SIG-M5 treated with dmso at 0.1 percent for 504 hours (cell line): Measurements from ENCODE around the gene HBA1.
"Not testable (repeated sequence)": the region's sequence is repeated elsewhere in the genome, so short reads cannot be mapped to it uniquely, and the experiment has no call there.

Experiments used
- DNase-seq: peaks from one replicate; lab custom pipeline; 2025; ENCODE audit not compliant: unreplicated experiment; lab: John Stamatoyannopoulos, UW

HBA1 gene

DNA sequence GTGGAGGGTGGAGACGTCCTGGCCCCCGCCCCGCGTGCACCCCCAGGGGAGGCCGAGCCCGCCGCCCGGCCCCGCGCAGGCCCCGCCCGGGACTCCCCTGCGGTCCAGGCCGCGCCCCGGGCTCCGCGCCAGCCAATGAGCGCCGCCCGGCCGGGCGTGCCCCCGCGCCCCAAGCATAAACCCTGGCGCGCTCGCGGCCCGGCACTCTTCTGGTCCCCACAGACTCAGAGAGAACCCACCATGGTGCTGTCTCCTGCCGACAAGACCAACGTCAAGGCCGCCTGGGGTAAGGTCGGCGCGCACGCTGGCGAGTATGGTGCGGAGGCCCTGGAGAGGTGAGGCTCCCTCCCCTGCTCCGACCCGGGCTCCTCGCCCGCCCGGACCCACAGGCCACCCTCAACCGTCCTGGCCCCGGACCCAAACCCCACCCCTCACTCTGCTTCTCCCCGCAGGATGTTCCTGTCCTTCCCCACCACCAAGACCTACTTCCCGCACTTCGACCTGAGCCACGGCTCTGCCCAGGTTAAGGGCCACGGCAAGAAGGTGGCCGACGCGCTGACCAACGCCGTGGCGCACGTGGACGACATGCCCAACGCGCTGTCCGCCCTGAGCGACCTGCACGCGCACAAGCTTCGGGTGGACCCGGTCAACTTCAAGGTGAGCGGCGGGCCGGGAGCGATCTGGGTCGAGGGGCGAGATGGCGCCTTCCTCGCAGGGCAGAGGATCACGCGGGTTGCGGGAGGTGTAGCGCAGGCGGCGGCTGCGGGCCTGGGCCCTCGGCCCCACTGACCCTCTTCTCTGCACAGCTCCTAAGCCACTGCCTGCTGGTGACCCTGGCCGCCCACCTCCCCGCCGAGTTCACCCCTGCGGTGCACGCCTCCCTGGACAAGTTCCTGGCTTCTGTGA, at the start of gene HBA1:
Gene HBA1 (plus strand): TSS at position 204 of the 906 bp plus-strand sequence. CDS start 37 bp downstream, at position 241.
- DNase-seq, result not testable (repeated sequence)

- no peak for DNase-seq
These were observed 47.4 kb upstream of the HBA1 start for GRCh38 chr16:129075-129474.

DNA sequence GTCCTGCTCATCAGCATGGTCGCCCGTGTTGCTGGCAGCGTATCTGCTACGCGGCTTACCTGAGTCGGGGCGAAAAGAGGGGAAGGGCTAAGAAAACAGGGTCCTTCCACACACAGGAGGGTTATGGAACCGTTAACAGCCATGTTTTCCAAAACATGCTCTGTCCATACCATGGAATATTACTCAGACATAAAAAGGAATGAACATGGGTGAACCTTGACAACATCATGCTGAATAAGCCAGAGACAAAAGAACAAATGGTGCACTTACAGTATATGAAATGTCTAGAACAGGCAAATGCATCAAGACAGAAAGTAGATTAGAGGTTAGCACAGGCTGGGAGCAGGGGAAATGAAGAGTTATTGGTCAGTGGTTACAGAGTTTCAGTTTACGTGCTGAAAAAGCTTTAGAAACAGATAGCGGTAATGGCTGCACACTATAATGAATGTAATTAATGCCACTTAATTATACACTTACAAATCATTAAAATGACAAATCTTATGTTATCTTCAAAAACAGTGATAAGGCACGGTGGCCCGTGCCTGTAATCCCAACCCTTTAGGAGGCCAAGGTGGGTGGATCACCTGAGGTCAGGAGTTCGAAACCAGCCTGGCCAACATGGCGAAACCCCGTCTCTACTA, 45.8 kb upstream of the HBA1 start:
- no peak for DNase-seq

GRCh38 chr16:132120-132519, 44.4 kb upstream of the HBA1 start:
- DNase-seq, result no peak

DNA sequence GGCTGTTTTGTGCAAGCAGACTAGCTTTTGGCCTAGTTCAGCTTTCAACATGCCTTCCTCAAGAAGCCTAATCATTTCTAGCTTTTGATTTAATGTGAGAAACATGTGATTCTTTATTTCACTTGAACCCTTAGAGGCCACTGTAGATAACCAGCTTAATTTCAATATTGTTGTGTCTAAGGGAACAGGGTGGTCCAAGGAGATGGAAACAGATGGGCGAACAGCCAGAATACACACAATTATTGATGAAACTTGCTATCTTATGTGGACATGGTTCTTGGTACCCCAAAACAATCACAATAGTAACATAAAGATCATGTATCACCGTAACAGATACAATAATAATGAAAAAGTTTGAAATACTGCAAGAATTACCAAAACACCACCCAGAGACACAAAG, 42.8 kb upstream of the HBA1 start:
- no peak for DNase-seq

GRCh38 chr16:138049-138417, 38.4 kb upstream of the HBA1 start:
- DNase-seq, result no peak

DNA sequence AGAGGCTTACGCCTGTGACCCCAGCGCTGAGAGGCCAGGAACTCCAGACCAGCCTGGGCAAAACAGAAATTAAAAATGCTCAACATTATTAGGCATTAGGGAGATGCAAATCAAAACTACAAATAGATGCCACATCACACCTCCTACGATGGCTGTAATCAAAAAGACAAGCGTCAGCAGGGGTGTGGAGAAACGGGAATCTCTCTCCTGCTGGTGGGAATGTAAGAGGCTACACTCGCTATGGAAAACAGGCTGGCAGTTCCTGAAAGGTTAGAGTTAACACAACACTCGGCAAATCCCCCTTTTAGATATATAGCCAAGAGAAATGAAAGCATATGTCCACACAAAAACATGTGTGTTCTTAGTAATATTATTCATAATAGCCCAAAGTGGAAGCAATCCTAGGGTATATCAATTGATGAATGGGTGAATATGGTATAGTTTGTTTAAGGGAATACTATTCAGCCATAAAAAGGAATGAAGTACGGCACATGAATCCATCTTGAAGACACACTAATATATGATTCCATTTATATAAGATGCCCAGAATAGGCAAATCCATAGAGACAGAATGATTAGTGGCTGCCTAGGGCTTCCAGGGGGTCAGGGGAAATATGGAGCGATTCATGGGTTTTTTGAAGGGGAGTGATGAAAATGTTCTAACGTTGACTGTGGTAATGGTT, 36.2 kb upstream of the HBA1 start:
- DNase-seq, result no peak

- no peak for DNase-seq
These were observed 34.0 kb upstream of the HBA1 start for GRCh38 chr16:142405-142967.

DNA sequence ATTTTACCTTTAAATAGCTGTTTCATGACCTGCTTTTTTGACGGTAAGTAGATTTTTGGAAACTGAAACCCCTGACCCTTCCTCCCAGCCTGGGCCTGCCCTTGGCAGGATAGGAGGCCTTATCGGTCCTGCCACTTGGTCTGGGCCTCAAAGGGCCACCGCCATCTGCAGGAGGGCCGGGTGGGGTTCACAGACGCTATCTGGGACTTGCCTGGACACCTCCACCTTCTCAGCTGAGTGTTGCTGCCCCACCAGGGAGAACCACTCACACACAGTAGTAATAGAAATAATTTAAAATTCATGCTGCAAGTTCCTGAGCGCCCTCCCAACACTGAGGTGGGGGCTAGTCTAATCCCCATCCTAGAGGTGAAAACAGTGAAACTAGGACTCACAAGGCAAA, 33.4 kb upstream of the HBA1 start:
- no peak for DNase-seq

DNA sequence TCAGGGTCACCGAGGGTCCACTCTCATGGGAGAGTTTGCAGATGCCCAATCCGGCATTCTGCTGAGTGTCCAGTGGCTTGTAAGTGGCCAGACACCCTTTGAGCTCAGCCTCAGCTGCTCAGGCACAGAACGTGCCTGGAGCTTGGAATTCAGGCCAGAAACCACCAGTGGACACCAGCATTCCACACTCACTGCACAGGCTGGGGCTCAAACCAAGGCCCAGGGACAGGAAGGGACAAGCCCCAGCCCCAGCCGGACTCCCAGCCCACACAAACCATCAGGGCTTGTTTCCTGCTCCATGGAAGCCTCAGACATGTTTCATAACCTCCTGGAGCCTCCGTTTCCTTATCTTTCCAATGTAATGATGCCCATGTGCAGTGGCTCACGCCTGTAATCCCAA, 33.0 kb upstream of the HBA1 start:
- DNase-seq, result no peak

GRCh38 chr16:144797-145252, 31.7 kb upstream of the HBA1 start:
- DNase-seq, result no peak

DNA sequence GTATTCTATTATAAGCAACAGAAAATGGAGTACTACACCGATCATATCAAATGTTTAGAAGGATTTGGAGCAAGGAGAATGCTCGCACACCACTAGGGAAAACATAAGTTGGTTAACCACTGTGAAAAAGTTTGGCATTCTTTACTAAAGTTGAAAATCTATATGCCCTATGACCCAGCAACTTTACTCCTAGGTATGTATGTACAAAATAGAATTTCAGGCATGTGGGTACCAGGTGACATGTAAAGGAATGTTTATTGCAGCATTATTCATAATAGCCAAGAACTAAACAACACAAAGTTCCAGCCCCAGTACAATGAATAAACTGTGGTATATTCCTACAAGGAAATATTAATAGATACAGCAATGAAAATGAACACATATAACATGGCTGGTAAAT, 29.8 kb upstream of the HBA1 start:
- no peak for DNase-seq

DNA sequence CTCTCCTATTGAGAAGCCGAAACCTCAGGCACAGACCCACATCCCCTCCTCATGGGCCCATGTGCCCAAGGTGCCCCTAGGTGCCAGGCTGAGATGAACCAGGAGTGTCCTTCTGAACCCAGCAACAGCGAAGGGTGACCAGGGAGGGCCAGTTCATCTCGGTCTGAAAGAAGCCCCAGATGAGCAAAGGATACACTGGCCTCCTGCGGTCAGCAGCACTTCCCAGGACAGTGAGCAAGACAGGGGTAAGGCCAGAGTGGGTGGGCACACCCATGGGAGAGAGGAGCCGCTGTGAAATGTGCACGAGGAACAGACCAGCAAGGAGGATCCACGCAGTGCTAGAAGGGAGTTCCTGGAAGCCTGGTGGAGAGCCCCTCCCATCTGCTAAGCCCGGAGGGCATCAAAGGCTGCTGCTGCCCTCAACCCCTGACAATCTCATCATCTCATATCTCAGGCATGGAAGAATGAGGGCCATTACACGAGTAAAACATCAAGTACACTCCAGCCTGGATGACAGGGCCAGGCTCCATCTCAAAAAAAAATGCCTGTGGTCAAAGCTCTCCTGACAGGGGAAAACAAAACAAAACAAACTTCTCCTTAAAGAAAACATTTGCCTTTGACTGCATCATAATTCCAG, 27.3 kb upstream of the HBA1 start:
- no peak for DNase-seq

- no peak for DNase-seq
These were observed 24.0 kb upstream of the HBA1 start, which contains the start of gene HBZ for GRCh38 chr16:152141-153128. TSS of gene HBZ (plus strand) at chr16:152644. CDS start at chr16:152910, 266 bp downstream.

DNA sequence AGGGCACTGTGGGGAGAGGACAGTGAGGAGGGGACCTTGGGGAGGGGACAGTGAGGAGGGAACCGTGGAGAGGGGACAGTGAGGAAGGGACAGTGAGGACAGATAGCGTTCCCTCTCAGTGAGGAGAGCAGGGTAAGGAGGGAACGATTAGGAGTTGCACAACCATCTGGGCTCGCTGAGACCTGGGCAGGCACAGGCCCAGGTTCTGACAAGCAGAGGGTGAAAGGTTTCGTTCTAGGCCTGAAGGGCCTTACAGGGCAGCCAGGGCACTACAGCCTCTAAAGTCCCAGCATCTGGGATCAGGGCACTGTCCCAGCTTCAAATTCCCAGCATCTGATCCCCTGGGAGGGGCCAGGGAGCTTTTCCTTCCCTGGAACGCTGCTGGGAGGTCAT, 23.4 kb upstream of the HBA1 start:
- not testable (repeated sequence) for DNase-seq

GRCh38 chr16:153550-154216, 22.8 kb upstream of the HBA1 start:
- not testable (repeated sequence) for DNase-seq

- DNase-seq, result no peak
These were observed 22.1 kb upstream of the HBA1 start for GRCh38 chr16:154217-155030.

GRCh38 chr16:155031-155398, 21.5 kb upstream of the HBA1 start:
- DNase-seq, result no peak
